Spleen (tissue), 11 donors: Measurements from ENCODE around the gene SEC24B. TPM values are rescaled to one million over a fixed set of nuclear protein-coding genes. Genes with fewer than 3 reads are reported as not detected.

Experiments used
- DNase-seq: peaks from one replicate; pipeline ENCODE4 v3.0.0-alpha.2; 2020
- H3K27ac ChIP-seq, 8 donors: fragments of 200-600 bp; sonication (generic) in 7 of 8; 1 replicate in 4 of 8; 2 replicates in 4 of 8; pipeline versions ENCODE4 v1.5.0 to v1.8.0; 2016 to 2021; ENCODE audit warnings: inconsistent platforms in 4 of 8, mild to moderate bottlenecking in 4 of 8, moderate library complexity in 1 of 8
- H3K27me3 ChIP-seq, 7 donors: fragments of 200-600 bp; sonication (generic) in 6 of 7; replicated peaks in 1 of 7; 1 replicate in 4 of 7; 2 replicates in 3 of 7; pipeline versions ENCODE4 v1.5.0 to v1.8.0; 2016 to 2021; ENCODE audit warnings: inconsistent platforms in 3 of 7, mild to moderate bottlenecking in 1 of 7
- H3K36me3 ChIP-seq, 6 donors: fragments of 200-600 bp; sonication (generic) in 5 of 6; 1 replicate in 4 of 6; 2 replicates in 2 of 6; pipeline versions ENCODE4 v1.5.0 to v1.8.0; 2016 to 2021; ENCODE audit warnings: inconsistent platforms in 2 of 6
- H3K4me1 ChIP-seq, 6 donors: fragments of 200-600 bp; sonication (generic) in 5 of 6; 1 replicate in 3 of 6; 2 replicates in 3 of 6; pipeline versions ENCODE4 v1.5.0 to v1.8.0; 2016 to 2021; ENCODE audit warnings: inconsistent platforms in 3 of 6
- H3K4me3 ChIP-seq, 8 donors: fragments of 200-600 bp; sonication (generic) in 7 of 8; 1 replicate in 4 of 8; 2 replicates in 4 of 8; pipeline versions ENCODE4 v1.5.0 to v1.8.0; 2016 to 2021; ENCODE audit warnings: inconsistent platforms in 4 of 8, mild to moderate bottlenecking in 4 of 8, moderate library complexity in 2 of 8
- H3K9me3 ChIP-seq, 8 donors: fragments of 200-600 bp; sonication (generic) in 7 of 8; 1 replicate in 4 of 8; 2 replicates in 4 of 8; pipeline versions ENCODE4 v1.5.0 to v1.8.0; 2016 to 2021; ENCODE audit warnings: inconsistent platforms in 4 of 8
- CTCF ChIP-seq, 11 experiments: fragments of 200-600 bp in 7 of 11; fragments of 450-650 bp in 4 of 11; sonication (generic) in 4 of 11; IDR thresholded peaks in 8 of 11; conservative IDR thresholded peaks in 3 of 11; 1 replicate in 7 of 11; 2 replicates in 4 of 11; pipeline versions ENCODE4 v1.4.0 to v1.8.0; 2016 to 2021; ENCODE audit warnings: antibody characterized with exemption in 11 of 11, inconsistent platforms in 4 of 11, mild to moderate bottlenecking in 1 of 11
- POLR2A ChIP-seq, 3 donors: fragments of 450-650 bp; IDR thresholded peaks; one replicate each; pipeline ENCODE4 v1.5.1; 2017; ENCODE audit warnings: antibody characterized with exemption in 3 of 3, mild to moderate bottlenecking in 1 of 3
- POLR2AphosphoS5 ChIP-seq, 3 donors: sonication (generic); formaldehyde crosslinking; IDR thresholded peaks; one replicate each; pipeline ENCODE4 v1.5.1; 2017; ENCODE audit warnings: antibody characterized with exemption in 3 of 3
- whole genome bisulfite sequencing, 5 donors: extraction: QIAGEN DNeasy Blood & Tissue Kit in 3 of 5; methylation state at CpG; one replicate each; pipeline versions ENCODE4 v1.1.5 to v1.1.7; 2013 to 2018; 5-methylcytosine and 5-hydroxymethylcytosine counted together
- intact Hi-C: fragments of 100-400 bp; cut with DNase I; formaldehyde crosslinking; loops from one replicate; pipeline ENCODE4 v1.15.0; 2023; ENCODE audit warnings: low total_unique reads
- polyA plus RNA-seq, 3 donors: library from polyadenylated mRNA; stranded (reverse); fragments of 200-250 nt; gene quantifications; one replicate each; pipeline ENCODE4 v1.2.1, GENCODE V29; 2013
- total RNA-seq, 7 donors: library from RNA; depleted of rRNA in 3 of 7; stranded (reverse); fragments of >200 nt in 3 of 7; fragmentation: NEBNext Ultra II Directional in 4 of 7; extraction: Animal tissue kit (Norgen Biotek cat#: 25700) in 4 of 7; gene quantifications; one replicate each; pipeline versions ENCODE4 v1.1.0 to v1.2.1, GENCODE V29; 2016 to 2021
- donor health status: healthy with polysubstance abuse.
- donor health status: DM: no; HTN: no; CAD: no; lungs with moderate emphysema.
- donor health status: DM: no; HTN: no; CAD: no.
- donor health status: Bipolar disorder and iron deficiency.
- donor health status: healthy.
- donor health status: DM: no; HTN: no; CAD: no.
- donor health status: DM: yes; HTN: yes; CAD: no.

Gene SEC24B
- total and polyA plus RNA-seq, 10 donors = 7.1 to 42.9 (median 32.4) TPM

DNA sequence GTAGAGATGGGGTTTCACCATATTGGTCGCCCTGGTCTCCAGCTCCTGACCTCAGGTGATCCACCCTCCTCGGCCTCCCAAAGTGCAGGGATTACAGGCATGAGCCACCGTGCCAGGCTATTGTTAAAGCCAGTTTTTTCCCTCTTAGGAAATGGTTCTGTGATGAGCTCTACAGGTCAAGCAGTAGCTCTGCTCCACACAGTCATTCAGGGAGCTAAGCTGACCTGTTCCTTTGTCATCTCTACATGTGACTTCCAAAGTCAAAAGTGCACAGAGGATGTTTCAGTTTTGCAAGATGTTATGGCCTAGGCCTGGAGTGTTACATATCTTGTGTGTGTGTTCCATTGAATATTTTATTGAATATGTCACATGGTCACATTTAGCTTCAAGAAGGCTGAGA lies 137.9 kb downstream of the SEC24B start:
- Histone ChIP-seq H3K9me3 (peaks cover 0 to 4% (median 0%) of the 10 kb centered on the region in 8 donors), H3K27me3 (no peaks in the 10 kb centered on the region), H3K4me3 (no peak overlapping the region), H3K36me3 (no peaks in the 10 kb centered on the region), H3K27ac (no peak overlapping the region), H3K4me1 (peaks cover 10 to 41% (median 16%) of the 10 kb centered on the region in 6 donors)
- intact Hi-C loops = no loop called here
- 94 to 100% (median 98%) methylated on average over 3 of the region's 3 CpGs for WGBS, 5 donors
- no peak for DNase-seq
- TF ChIP-seq CTCF (IDR thresholded peaks at IDR 0.05 in 8 of 11, conservative IDR thresholded peaks at IDR 0.05 in 3 of 11) (no peak), POLR2A (IDR thresholded peaks at IDR 0.05) (no peak), POLR2AphosphoS5 (IDR thresholded peaks at IDR 0.05) (no peak)

GRCh38 chr4:109572154-109572553 lies 138.5 kb downstream of the SEC24B start:
- TF ChIP-seq POLR2A (IDR thresholded peaks at IDR 0.05) (no peak), CTCF (IDR thresholded peaks at IDR 0.05 in 8 of 11, conservative IDR thresholded peaks at IDR 0.05 in 3 of 11) (no peak)
- intact Hi-C loops = no loop called here
- Histone ChIP-seq H3K9me3 (peaks cover 0 to 4% (median 0%) of the 10 kb centered on the region in 8 donors), H3K27ac (no peak overlapping the region), H3K27me3 (no peaks in the 10 kb centered on the region), H3K36me3 (no peaks in the 10 kb centered on the region), H3K4me3 (no peak overlapping the region), H3K4me1 (peaks cover 10 to 41% (median 17%) of the 10 kb centered on the region in 6 donors)
- DNase-seq = no peak
- 95 to 97% (median 97%) methylated on average over 3 of the region's 3 CpGs for WGBS, 5 donors

- Histone ChIP-seq H3K9me3 (peaks cover 0 to 4% (median 0%) of the 10 kb centered on the region in 8 donors), H3K36me3 (peaks cover 0 to 5% (median 0%) of the 10 kb centered on the region in 6 donors), H3K27me3 (no peaks in the 10 kb centered on the region), H3K4me1 (peaks cover 10 to 37% (median 17%) of the 10 kb centered on the region in 6 donors), H3K27ac (peak overlapping the region in 1 of 8 donors; percentile 60), H3K4me3 (no peak overlapping the region)
- TF ChIP-seq POLR2A (IDR thresholded peaks at IDR 0.05) = no peak
- TF ChIP-seq CTCF (IDR thresholded peaks at IDR 0.05 in 8 of 11, conservative IDR thresholded peaks at IDR 0.05 in 3 of 11) = peak in 5 of 11 experiments; percentile 14 to 29 (median 23)
- no peak for TF ChIP-seq POLR2AphosphoS5 (IDR thresholded peaks at IDR 0.05)
- WGBS, 5 donors = 58 to 74% (median 66%) methylated on average over 6 of the region's 6 CpGs
- intact Hi-C loops = no loop called here
- DNase-seq = no peak
These were observed 140.8 kb downstream of the SEC24B start for GRCh38 chr4:109574443-109574850.

DNA sequence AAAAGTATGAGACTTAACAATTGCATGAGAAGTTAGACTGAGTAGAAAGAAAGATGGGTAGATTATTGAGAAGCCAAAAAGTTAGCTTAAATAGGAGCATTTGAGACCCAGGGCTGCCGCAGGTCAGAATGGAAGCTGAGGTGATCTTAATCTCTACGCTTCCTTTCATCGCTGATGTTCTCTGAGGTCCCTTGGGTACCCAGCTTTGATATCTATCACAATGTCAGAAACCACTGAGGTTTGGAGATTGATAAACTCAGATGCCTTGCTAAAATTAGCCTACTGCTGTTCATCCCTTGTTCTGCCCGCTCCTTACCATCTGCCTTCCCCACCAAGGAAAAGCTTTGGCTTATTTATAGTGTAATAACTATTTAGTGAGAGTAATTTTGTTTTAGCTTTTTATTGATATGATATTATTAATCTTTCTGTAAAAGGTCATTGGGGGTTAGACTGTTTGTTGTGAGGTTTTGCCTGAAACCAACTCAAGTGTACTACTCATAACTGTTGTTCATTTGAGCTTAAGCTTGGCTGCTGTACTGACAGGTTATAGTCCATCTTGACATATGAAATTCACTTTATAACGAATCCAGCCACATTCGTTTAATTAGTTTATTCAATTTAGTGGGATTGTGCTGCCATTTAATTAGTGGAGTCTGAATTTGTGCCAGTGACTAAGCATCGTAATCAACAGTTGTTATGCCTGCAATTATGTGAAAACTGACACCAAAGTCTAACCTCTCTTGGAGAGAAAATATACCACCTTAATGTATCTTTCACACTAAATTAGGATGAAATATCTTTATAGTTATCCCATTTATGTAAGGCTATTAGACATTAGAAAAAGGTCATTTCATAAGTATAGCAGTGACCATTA lies 141.6 kb downstream of the SEC24B start:
- H3K27me3 ChIP-seq = no peaks in the 10 kb centered on the region
- H3K4me1 ChIP-seq = peaks cover 10 to 37% (median 17%) of the 10 kb centered on the region in 6 donors
- peaks cover 0 to 7% (median 0%) of the 10 kb centered on the region in 6 donors for H3K36me3 ChIP-seq
- TF ChIP-seq CTCF (IDR thresholded peaks at IDR 0.05 in 8 of 11, conservative IDR thresholded peaks at IDR 0.05 in 3 of 11) (no peak), POLR2AphosphoS5 (IDR thresholded peaks at IDR 0.05) (no peak), POLR2A (IDR thresholded peaks at IDR 0.05) (no peak)
- WGBS, 5 donors = 78 to 88% (median 87%) methylated on average over 7 of the region's 7 CpGs
- intact Hi-C loops = no loop called here
- peak overlapping the region in 1 of 8 donors; percentile 60 for H3K27ac ChIP-seq
- H3K4me3 ChIP-seq = no peak overlapping the region
- peaks cover 0 to 7% (median 4%) of the 10 kb centered on the region in 8 donors for H3K9me3 ChIP-seq
- no peak for DNase-seq
